ENCODE results near the gene PADI6. TPM values are rescaled to one million over a fixed set of nuclear protein-coding genes. Genes with fewer than 3 reads are reported as not detected.
"Not testable (repeated sequence)": the region's sequence is repeated elsewhere in the genome, so short reads cannot be mapped to it uniquely, and the experiment has no call there.

PADI6 gene
- total RNA-seq, 1 experiment from 2014 or later: not detected

DNA sequence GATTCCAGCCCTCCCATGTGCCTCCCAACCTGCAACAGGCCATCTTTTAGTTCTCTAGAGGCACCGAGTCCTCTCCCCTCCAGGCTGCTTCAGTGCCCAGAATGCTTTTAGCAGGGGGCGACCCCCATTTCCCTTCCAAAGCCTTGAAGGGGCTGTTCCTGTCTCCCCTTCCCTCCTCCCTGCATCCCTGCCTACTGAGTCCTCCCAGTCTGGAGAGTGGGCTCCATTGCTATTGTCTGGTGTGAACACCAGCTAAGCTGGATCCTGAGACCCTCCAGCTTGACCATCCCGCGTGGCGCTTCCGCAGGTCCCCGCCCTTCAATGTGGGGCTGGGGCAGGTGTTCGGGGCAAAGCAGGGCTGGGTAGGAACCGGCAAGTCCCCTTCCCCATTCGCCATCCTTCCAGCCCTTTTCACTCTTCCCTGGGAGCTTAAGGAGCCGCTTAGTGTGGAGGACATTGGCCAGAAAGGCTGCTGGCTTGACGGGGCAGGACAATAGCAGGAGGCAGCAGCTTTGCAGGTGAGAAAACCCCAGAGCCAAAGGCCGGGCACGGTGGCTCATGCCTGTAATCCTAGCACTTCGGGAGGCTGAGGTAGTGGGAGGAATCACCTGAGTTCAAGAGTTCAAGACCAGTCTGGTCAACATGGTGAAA lies 32.2 kb downstream of the PADI6 start:
- no peak for DNase-seq (ENCODE audit: low read depth)

DNA sequence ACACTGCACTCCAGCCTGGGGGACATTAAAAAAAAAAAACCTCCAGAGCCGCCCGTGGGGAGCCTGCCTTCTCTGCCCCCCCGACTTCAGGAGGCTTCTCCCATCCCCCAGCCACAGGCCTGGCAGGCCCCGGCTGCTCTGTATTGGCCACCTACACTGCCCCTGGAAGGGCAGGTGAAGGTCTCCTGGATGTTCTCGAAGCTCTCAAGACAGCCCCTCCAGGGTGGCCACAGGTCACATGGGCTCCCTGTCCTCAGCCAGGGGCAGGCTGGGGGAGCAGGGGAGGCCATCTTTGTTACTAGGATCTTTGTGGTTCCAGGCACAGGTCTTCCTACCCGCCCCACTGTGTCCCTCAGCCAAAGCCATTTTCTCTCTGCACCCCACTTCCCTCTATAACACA lies 32.8 kb downstream of the PADI6 start:
- DNase-seq (ENCODE audit: low read depth): no peak

DNA sequence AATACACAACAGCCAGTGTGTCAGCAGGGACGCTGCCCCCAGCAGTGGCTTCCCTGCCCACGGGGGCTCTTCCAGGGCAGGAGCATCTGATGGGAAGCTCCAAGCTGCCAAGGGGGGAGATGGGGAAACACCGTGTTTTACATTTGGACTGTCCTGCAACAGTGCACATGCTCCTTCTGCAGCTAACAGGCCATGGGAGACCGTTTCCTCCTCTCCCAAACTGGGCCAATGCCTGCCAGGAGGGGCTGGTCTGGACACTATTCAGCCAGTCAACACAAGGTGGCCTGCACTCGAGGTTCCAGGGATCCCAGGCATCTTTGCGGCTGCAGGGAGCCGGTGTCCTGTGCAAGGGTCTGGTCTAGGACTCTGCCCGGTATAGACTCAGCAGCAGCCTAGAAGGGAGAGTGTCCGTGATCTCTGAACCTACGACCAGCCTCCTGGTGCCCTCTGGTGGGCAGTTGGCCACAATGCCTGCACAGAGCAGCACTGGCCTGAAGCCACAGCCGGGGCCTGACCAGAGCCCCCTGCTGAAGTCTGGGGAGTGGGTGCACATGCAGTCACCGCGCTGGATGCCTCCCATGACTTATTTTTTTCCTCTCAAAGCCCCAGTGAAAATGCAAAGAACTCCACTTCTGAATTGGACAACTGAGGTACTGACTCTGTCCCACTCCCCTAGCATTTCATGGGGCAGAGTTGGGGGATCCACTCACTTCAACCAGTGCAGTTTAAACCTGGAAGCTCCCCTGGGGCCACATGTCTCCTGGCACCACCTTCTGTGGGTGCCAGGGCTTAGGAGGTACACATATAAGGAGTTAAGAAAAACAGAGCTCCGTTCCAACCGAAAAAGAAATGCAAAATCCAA lies 34.1 kb downstream of the PADI6 start:
- peak; percentile 49 for DNase-seq (ENCODE audit: low read depth)

DNA sequence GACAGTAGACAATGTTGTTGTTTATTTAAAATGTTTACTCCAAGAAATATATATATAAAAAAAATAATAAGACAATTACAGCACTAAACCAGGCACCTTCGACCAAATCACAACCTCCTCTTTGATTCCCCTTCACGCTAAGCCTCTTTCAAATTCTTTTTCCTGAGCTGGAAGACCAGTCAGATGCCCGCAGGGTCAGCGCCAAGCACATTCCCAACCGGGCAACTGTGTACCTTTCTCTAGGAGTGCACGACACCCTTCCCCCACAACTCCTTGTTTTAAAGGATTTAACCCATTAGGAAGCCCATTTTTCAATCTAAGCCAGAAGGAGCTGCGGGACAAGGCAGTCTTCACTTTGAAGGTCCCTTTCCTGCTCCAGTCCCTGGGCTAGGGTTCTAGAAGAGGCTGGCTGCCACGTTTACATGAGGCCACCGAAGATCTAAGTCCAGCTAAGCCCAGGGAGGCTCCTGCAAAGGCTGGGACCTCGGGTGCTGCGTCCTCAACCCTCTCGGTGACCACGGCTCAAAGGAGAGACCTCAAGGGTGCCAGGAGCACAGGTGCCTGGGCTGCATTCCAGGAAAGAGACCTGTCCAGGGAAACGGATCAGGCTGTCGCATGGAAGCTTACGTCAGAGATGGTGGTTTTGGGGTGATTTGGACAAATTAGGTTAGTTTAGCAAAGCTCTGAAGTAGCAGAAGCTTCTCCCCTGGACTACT lies 34.9 kb downstream of the PADI6 start:
- not testable (repeated sequence) for DNase-seq (ENCODE audit: low read depth)

DNA sequence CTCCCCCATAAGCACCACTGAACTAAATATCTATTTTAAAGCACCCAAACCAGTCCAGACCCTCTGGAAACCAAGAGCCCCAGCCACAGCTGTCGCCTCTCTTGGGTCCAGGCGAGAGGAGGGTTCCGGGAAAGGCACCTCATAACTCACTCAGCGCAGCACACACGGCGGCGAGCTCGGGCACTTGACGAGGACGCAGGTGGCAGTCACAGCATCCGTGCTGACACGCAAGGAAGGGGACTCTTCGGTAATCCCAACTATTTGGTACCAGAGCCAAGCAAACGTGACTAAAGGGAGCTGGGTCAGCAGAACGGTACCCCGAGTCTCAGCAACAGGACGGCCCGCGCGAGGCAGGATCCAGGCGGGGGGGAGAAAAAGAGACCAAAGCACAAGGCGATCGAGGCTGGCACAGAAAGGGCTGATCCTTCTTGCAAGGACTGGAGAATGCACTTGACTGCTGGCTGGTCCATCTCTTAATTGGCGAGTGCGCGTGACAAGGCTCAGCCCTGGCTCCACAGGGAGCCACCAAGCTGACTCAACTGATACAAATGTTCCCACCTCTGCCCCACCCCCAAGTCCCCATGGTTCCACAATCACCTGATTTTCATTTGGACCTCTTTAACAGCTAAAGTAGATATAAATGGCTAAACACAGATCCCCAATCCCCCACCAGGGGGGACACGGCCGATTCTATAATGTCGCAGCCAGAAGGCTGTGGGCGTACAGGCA lies 36.0 kb downstream of the PADI6 start:
- not testable (repeated sequence) for DNase-seq (ENCODE audit: low read depth)

DNA sequence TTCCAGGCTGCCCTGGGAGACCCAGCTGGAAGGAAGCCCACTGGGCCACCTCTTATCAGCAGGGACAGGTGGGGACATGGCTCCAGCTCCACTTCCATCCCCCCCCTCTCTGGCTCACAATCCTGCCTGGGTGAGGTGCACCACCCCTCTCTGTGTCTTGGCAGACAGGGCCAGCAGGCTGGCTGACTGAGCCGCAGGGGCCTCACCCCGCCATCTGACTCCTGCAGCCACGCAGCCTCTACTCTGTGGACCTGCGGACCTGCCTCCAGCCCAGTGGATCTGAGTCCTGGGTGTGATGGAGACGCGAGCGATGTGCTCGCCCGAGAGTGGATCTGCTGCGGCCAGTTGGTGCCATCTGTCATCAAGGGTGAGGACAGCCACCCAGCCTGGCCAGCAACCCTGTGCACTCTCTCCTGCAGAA lies 37.4 kb downstream of the PADI6 start:
- no peak for DNase-seq (ENCODE audit: low read depth)

DNA sequence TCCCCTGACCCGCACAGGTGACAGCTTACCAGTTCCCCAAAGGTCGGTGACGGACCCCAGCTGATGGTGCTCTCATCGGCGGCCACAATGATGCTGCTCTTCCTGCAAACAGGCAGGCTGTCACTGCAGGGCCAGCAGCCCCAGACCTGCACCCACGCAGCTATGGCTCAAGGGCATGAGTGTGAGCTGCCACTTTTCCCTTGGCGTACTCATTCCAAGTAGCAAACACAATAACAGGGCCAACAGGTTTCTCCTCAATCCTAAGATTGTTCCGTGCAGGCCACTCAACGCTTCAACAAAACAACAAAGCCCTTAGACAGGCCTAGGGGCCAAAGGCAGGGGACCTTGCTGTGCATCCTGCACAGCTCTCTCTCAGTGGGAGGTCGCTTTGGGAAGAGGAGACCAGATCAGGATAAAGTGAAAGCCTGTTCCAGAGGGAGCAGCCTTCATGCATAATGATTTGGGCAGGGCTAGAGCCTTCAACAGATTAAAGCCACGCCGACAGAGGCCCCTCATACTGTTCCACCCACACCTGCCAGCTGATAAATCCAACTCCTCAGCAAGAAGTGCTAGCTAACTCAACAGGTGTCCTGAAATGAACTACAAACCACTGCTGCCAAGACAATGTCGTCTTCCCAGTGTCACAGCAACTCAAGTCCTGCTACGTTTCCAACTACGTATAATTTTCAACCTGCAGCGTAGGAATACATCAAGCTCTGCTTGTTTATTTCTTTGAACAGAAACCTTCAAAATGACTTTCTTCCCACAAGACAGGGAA lies 40.3 kb downstream of the PADI6 start:
- DNase-seq (ENCODE audit: low read depth): no peak

DNA sequence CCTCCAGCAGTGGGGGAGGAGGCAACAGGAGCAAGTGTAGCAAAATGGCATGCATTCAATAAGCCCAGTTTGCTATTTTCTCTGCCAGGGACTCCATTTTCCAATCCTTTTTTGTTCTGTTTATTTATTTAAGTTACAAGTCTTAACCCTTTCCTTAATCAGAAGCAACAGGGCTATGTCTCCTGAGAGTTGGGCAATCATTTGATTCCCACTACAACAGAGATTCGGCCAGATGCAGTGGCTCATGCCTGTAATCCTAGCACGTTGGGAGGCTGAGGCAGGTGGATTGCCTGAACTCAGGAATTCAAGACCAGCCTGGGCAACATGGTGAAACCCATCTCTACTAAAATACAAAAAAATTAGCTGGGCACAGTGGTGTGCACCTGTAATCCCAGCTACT lies 42.0 kb downstream of the PADI6 start:
- no peak for DNase-seq (ENCODE audit: low read depth)

DNA sequence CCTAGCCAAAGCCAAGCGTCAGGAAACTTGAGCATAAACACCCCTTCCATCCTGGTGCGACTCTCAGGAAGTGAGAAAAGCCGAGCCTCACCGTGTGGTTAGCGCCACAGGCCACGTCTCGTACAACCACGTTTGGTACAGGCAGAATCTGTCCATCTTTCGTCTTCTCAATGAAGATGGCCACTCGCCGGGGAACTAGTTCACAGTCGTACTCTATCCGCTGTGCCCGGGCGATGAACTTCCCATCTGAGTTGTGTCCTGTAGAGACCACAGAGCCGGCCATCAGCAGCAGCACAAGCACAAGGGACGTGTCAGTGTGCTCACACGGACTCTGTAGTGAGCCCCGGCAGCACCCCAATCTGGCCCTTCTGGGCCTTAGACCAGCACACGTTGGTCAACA lies 44.4 kb downstream of the PADI6 start:
- DNase-seq (ENCODE audit: low read depth): no peak

DNA sequence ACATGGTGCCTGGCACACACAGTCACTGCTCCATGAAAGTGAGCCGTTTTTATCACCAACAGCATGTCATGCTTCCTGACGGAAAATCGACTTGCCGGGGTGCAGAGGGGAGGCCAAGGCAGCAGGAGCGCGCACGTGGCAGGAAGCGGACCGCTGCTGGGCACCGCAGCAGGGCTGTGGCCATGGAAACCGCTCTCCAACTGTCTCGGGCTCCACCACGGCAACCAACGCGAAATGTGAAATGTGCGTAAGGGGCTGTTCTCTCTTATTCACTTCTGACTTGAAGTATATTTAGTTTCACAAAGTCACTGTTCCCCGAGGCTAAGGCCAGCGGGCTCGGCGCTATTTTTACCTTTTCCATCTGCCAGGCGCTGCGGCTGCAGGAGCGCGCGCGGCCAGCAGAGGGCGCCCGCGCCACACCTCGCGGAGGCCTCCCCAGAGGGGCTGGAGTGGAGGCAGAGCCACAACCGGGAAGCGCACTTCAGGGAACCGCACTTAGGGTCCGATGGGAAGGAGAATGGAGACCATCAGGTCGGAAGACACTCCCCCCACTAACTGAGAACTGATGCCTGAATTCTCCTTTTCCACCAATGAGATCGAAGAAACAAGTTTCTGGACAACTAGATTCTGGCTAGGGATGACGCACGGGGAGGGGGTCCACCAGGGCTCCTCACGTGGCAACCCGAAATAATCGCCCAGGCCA lies 47.8 kb downstream of the PADI6 start:
- peak; percentile 25 for DNase-seq (ENCODE audit: low read depth)

DNA sequence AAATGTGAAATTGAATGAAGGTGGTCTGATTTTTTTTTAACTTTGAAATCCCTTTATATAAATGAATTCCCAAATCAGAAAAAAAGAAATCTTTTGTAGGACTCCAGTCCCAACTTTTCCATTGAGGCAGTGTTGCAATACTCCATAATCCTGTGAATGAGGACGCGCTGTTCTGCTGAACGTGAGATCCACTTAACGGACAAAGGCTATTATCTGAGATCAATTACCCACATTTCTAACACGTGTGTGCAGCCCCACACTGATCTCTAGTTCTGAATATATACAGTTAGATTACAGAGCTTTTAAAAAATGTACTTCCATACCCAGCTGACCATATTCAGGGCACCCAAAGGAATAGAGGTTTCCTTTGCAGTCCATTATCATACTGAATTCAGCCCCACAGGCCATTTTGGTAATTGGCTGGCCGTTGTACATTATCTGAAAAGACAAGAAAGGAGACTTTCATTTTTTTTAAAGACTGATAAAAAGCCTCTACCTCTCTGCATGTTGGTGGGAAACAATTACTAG lies 48.5 kb downstream of the PADI6 start:
- DNase-seq (ENCODE audit: low read depth): no peak

DNA sequence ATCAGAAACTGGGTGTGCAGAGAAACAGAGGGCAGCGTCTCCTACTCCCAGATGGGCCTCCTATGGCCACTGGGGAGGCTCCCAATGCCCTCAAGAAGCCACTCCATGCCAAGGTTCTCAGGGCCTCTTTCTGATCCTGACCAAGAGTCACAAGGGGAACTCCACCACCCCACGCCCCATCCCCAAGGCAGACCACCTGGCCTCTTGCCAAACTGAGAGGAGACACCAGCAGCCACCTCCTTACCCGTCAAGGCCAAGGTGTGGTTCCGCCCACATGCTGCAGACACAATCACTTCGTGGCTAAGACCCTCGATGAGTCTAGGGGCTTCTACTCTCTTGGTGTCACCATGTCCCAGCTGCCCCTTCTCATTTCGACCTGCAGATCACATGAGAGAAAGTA lies 50.5 kb downstream of the PADI6 start:
- DNase-seq (ENCODE audit: low read depth): no peak

DNA sequence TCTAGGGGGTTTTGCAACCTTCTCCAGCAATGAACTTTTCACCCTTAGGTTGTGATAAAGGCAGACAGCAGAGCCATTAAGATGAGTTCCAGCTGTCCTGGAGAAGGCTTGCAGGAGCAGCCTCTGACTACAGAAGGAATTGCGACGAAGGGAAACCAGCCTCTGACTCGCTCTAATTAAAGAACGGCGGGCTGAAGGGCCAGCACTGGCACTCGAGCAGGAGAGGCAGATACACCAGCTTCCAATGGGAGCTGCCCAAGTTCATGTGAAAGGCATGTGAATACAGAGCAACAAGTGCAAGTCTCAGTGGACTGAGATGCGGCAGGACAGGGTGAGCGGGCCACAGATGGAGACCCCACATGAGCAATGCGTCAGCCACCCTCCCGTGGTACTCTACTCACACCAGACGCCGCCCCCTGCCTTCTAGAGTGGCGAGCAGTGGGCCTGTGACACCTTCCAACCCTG lies 51.8 kb downstream of the PADI6 start:
- DNase-seq (ENCODE audit: low read depth): no peak

DNA sequence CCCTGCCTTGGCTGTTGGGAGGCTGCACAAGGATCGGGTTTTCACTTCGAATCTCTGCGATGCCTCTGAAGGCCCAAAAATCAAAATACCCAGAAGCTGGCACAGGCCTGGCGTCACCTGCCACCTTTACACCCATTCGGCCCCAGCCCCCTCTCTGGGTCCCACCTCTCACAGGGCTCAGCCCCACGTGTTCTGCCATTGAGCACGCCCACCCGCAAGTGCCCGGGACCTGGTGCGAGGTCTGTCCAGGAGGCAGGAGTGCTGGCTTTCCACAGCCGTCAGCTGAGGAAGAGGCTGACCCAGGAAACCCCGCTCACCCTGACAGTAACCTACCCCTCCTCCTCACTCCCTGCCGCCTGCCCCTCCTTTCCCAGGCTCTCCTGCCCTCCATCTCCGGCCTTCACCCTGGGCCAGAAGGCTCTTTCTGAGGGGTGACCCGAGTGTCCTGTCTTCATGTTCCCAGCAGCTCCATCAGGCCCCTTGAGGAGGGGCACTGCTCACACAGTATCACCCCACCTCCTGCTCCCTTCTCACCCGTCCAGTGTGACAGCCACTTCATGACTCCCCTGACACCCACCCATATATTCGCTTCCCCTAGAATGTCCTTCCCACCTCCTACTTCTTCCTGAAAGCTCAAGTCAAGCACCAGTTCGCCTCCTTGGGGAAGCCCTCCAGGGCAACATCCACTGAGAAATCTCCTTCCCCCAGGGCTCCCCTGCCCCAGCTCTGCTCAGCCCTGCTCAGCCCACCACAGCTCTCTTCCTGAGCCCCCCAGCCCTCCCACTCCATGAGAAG lies 54.0 kb downstream of the PADI6 start:
- no peak for DNase-seq (ENCODE audit: low read depth)

DNA sequence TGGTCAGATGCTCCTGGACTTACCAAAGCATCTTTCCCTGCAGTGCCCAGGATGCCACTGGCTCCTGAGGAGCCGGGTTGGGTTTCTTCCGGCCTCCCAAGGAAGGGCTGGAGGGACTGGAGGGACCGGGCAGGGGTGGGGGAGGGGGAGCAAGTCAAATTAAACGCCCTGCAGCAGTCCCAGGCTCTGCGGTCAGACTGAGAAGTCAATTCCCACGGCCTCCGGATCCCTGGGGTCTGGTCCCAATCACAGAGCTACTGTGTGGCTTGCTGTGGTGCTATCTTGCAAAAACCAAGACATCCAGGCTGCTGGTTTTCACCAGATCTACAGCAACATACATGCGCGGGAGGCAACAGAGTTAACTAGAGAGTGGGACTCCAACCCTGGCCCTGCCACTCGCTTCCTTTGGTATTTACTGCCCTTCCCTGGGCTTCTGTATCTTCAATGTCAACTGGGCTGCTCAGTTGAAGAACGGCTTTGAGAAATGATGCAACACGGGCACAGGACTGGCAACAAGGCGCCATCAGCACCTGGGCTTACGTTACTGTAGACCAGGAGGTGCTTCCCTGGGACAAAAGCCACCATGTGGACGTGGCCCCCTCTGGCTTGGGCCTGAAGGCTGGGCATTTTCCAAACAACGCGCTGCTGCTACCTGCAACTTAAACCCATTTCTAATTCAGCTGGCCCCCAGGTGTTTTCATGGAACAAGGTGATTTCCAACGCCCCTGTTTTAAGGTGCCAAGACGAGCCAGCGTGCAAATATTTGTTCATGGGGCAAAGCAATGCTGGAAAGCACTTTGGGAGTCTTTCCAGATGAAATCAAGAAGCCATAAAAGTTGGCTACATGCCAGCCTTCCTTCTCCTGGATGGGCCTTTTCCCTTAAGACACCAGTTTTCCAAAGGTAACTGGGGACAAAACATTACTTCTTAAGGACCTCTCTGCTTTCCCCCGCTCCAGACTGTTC lies 56.0 kb downstream of the PADI6 start:
- no peak for DNase-seq (ENCODE audit: low read depth)

DNA sequence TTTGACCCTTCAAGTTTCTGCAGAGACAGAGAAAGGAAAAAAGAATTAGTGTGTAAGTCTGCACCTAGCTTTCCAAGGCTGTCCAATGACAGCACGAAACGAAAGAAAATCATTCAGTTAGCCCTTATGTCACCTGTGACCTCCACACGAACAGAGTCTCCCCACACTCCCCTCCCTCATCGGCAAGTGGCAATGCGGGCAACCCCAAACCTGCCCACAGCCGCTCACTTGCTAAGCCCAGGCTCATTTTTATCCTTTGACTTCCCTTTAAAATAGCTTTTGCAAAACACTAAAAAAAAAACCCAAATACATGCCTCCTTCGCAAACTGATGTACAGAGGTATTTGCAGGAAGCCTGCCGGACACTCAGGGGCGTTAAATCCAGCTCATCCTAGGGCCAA lies 57.2 kb downstream of the PADI6 start:
- no peak for DNase-seq (ENCODE audit: low read depth)

DNA sequence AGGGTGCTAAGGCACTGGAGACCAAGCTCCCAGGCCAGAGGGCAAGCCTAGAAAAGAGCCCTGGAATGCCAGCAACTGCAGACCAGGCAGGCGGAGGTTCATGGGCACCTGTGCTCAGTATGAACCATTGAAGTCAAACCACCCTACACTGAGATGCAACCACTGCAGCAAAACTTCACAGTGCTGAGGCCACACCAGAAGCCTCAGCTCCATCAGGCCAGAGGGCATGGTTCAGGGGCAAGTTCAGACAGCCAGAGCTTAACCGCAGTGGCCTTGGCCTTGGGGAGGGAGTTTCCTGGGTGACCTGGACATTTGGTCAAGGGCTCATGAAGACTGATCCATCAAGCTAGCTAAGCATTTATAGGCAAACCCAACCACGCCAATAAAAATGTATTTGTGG lies 60.4 kb downstream of the PADI6 start:
- no peak for DNase-seq (ENCODE audit: low read depth)

DNA sequence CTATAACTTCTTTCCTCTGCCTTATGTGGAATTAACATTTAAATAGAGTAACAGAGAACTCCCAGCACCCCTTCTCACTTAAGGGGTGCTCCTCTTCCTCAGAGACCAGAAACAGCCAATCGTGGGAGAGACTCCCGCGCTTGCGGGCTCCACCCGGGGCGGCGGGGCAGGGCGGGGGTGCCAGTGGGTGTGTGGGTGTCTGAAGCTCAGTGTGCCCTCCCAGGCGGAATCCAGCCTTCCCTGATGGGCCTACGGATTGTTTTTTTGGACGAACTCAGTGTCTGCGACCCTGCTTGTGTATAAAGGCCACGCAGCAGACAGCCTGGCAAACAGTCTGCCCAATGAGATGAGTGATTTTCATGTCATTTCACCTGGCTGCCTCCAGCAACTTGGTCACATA lies 61.3 kb downstream of the PADI6 start:
- DNase-seq (ENCODE audit: low read depth): no peak
